ENCODE results near the gene MAP1LC3B2. TPM values are rescaled to one million over a fixed set of nuclear protein-coding genes. Genes with fewer than 3 reads are reported as not detected.
"Not testable (repeated sequence)": the region's sequence is repeated elsewhere in the genome, so short reads cannot be mapped to it uniquely, and the experiment has no call there.

Gene MAP1LC3B2
- total and polyA plus RNA-seq, 5 donors: 1.9 to 2.9 (median 2.3) TPM

DNA sequence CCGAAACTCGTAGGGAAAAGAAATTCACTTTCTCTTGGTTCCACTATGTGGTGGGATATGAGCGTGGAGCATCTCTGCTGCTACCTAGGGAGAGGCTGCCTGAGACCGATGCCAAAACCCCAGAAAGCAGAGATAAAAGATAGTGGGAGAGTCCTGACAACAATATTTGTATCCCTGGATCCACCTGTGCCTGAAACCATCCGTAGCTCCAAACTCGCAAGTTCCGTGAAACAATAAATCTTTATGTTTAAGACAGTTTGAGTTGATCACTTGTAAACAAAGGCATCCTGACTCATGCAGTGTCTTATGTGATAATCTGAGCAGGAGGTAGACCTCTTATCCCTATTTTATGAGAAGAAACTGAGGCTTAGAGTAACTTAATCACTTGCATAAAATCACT lies 2.9 kb downstream of the MAP1LC3B2 start:
- Histone ChIP-seq H3K9me3 (ENCODE audit: control insufficient read depth, low read length) (no peaks in the 10 kb centered on the region), H3K4me3 (ENCODE audit: low read length) (no peak overlapping the region), H3K27me3 (ENCODE audit: control insufficient read depth, insufficient read depth) (no peaks in the 10 kb centered on the region), H3K27ac (ENCODE audit: low read length) (no peak overlapping the region), H3K4me1 (ENCODE audit: control insufficient read depth, insufficient read depth, low read length) (no peaks in the 10 kb centered on the region)
- ATAC-seq: no peak
- intact Hi-C loops (cut with DNase I): no loop called here
- no peak for DNase-seq
- 96% methylated on average over 7 of the region's 7 CpGs for WGBS

DNA sequence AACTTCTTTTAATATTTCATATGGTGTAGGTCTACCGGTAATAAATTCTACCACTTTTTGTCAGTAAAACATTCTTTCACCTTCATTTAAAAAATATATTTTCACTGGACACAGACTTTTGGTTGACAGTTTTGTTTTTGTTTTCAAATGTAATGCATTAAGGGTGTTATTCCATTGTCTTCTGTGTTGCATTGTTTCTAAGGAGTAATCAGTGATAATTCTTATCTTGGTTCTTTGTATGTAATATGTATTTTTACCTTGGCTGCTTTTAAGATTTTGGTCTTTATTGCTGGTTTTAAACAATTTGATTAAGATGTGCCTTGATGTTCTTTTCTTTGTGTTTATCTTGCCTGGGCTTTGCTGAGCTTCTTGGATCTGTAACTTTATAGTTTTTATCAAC lies 4.1 kb downstream of the MAP1LC3B2 start:
- Histone ChIP-seq H3K27ac (ENCODE audit: low read length) (no peak overlapping the region), H3K9me3 (ENCODE audit: control insufficient read depth, low read length) (no peaks in the 10 kb centered on the region), H3K4me1 (ENCODE audit: control insufficient read depth, insufficient read depth, low read length) (no peaks in the 10 kb centered on the region), H3K4me3 (ENCODE audit: low read length) (no peak overlapping the region), H3K27me3 (ENCODE audit: control insufficient read depth, insufficient read depth) (no peaks in the 10 kb centered on the region)
- intact Hi-C loops (cut with DNase I): no loop called here
- ATAC-seq (no peak), DNase-seq (no peak)
- 97% methylated on average over 1 of the region's 1 CpG for WGBS

DNA sequence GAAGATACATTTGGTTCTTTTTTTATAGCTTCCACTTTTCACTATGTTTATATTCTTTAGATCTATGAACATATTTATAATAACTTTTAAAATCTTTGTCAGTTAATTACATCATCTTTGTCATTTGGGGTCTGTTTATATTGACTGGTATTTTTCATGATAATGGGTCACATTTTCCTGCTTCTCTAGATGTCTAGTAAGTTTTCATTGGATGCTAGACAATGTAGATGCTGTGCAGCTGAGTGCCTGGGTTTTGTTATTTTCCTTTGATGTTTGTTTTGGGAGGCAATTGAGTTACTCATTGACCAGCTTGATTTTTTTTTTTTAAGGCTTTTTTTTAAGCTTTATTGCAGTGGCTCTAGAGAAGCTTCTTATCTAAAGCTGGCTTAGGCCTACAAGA lies 4.9 kb downstream of the MAP1LC3B2 start:
- ATAC-seq (no peak), DNase-seq (no peak)
- H3K4me1 ChIP-seq (ENCODE audit: control insufficient read depth, insufficient read depth, low read length): no peaks in the 10 kb centered on the region
- intact Hi-C loops (cut with DNase I): no loop called here
- no peaks in the 10 kb centered on the region for H3K27me3 ChIP-seq (ENCODE audit: control insufficient read depth, insufficient read depth)
- no peaks in the 10 kb centered on the region for H3K9me3 ChIP-seq (ENCODE audit: control insufficient read depth, low read length)
- H3K27ac ChIP-seq (ENCODE audit: low read length): no peak overlapping the region
- H3K4me3 ChIP-seq (ENCODE audit: low read length): no peak overlapping the region

DNA sequence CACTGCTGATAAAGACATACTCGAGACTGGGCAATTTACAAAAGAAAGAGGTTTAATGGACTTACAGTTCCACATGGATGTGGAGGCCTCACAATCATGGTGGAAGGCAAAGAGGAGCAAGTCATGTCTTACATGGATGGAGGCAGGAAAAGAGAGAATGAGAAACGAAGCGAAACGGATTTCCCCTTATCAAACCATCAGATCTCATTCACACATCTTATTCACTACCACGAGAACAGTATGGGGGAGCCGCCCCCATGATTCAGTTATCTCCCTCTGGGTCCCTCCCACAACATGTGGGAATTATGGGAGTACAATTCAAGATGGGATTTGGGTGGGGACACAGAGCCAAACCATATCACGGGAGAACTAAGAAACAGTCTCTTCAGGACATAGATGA lies 6.0 kb downstream of the MAP1LC3B2 start:
- H3K9me3 ChIP-seq (ENCODE audit: control insufficient read depth, low read length); ATAC-seq; H3K4me1 ChIP-seq (ENCODE audit: control insufficient read depth, insufficient read depth, low read length); H3K27me3 ChIP-seq (ENCODE audit: control insufficient read depth, insufficient read depth); intact Hi-C loops (cut with DNase I); H3K27ac ChIP-seq (ENCODE audit: low read length); DNase-seq; H3K4me3 ChIP-seq (ENCODE audit: low read length): not testable (repeated sequence)
- 89% methylated on average over 7 of the region's 7 CpGs for WGBS

DNA sequence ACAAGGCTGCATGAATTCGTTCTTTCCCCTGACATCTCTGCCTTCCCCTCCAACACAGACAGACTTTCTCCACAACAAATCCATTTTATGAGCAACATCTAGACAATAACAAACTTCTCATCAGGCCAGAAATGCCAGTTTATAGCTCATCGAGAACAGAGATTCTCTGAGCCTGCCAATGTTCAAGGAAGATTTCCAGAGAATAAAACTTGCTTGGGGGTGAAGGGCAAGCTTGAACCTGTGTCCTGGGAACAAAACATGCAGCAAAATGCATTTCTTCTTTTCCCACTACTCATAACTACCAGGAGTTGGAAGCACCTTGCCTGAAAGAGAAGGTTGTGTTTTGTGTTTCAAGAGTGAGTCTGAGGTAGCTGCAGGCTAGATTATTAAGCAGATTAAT lies 6.8 kb downstream of the MAP1LC3B2 start:
- no peaks in the 10 kb centered on the region for H3K9me3 ChIP-seq (ENCODE audit: control insufficient read depth, low read length)
- 86% methylated on average over 2 of the region's 2 CpGs for WGBS
- no peaks in the 10 kb centered on the region for H3K27me3 ChIP-seq (ENCODE audit: control insufficient read depth, insufficient read depth)
- DNase-seq (no peak), ATAC-seq (no peak)
- no peak overlapping the region for H3K27ac ChIP-seq (ENCODE audit: low read length)
- no peaks in the 10 kb centered on the region for H3K4me1 ChIP-seq (ENCODE audit: control insufficient read depth, insufficient read depth, low read length)
- H3K4me3 ChIP-seq (ENCODE audit: low read length): no peak overlapping the region
- intact Hi-C loops (cut with DNase I): no loop called here

DNA sequence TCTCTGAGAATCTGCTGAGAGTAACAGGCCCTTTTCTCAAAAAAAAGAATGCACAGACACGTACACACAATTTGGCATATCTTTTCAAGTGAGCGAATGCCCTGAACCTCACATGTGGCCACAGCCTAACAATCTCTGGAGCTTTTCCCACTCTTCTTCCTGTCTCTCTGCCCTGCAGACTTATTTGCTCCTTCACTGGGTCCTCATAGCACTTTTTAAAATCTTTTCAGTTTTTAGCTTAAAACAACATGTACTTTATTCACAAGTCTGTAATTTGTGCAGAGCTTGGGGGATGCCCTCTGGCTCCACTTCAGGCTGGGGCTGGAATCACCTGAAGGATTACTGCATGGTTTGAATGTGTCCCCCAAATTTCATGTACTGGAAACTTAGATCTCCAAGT lies 9.0 kb downstream of the MAP1LC3B2 start:
- H3K27me3 ChIP-seq (ENCODE audit: control insufficient read depth, insufficient read depth): no peaks in the 10 kb centered on the region
- intact Hi-C loops (cut with DNase I): no loop called here
- H3K4me3 ChIP-seq (ENCODE audit: low read length): no peak overlapping the region
- no peak overlapping the region for H3K27ac ChIP-seq (ENCODE audit: low read length)
- WGBS: 70% methylated on average over 2 of the region's 2 CpGs
- no peaks in the 10 kb centered on the region for H3K4me1 ChIP-seq (ENCODE audit: control insufficient read depth, insufficient read depth, low read length)
- DNase-seq: no peak
- no peaks in the 10 kb centered on the region for H3K9me3 ChIP-seq (ENCODE audit: control insufficient read depth, low read length)
- no peak for ATAC-seq

DNA sequence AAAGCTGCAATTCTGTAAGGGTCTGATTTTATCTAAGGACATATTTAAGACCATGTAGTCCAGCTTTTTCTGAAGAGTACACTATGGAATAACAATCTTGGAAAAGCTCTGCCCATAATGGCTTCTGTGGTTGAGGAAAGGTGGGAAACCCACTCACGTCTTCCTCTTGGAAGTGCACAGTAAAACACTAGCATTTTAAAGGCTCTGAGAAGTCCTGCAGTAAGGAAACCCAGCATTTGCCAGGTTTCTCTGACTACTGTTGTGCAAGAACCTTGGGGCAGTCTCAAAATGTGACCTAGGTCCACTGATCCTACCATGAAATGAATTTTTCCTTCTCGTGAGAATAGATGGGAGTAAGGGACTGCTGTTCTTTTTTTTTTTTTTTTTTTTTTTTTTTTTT lies 11.9 kb downstream of the MAP1LC3B2 start:
- no peak overlapping the region for H3K27ac ChIP-seq (ENCODE audit: low read length)
- ATAC-seq: no peak
- H3K4me3 ChIP-seq (ENCODE audit: low read length): no peak overlapping the region
- no peaks in the 10 kb centered on the region for H3K27me3 ChIP-seq (ENCODE audit: control insufficient read depth, insufficient read depth)
- intact Hi-C loops (cut with DNase I): no loop called here
- no peaks in the 10 kb centered on the region for H3K4me1 ChIP-seq (ENCODE audit: control insufficient read depth, insufficient read depth, low read length)
- no peaks in the 10 kb centered on the region for H3K9me3 ChIP-seq (ENCODE audit: control insufficient read depth, low read length)
- WGBS: 85% methylated on average over 2 of the region's 2 CpGs
- no peak for DNase-seq

DNA sequence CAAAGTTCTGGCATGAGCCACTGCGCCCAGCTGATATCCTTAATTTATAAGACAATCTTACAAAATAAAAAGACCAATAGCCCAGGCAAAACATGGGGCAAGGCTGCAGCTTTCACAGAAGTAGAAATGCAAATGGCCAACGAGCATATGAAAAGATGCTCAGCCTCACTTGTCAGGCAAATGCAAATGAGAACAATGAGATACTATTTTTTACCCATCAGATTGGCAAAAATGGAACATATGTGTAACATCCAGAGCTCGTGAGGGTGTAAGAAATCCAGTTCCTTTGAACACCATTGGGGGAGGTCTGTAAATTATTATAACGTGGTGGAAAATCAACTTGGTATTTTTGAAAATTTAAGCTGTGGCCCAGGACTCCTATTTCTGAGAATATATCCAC lies 14.6 kb downstream of the MAP1LC3B2 start:
- no peak overlapping the region for H3K4me3 ChIP-seq (ENCODE audit: low read length)
- no peak for DNase-seq
- 93% methylated on average over 4 of the region's 4 CpGs for WGBS
- H3K9me3 ChIP-seq (ENCODE audit: control insufficient read depth, low read length): no peaks in the 10 kb centered on the region
- H3K27ac ChIP-seq (ENCODE audit: low read length): no peak overlapping the region
- intact Hi-C loops (cut with DNase I): no loop called here
- H3K4me1 ChIP-seq (ENCODE audit: control insufficient read depth, insufficient read depth, low read length): no peaks in the 10 kb centered on the region
- ATAC-seq: no peak
- H3K27me3 ChIP-seq (ENCODE audit: control insufficient read depth, insufficient read depth): no peaks in the 10 kb centered on the region

DNA sequence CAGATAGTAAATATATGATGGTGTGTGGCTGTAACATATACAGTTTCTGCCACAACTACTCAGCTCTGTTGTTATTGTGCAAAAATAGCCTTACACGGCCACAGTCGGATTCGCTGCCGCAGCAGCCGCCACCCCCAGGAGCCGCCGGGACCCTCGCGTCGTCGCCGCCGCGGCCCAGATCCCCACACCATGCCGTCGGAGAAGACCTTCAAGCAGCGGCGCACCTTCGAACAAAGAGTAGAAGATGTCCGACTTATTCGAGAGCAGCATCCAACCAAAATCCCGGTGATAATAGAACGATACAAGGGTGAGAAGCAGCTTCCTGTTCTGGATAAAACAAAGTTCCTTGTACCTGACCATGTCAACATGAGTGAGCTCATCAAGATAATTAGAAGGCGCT lies 16.6 kb downstream of the MAP1LC3B2 start:
- H3K4me1 ChIP-seq (ENCODE audit: control insufficient read depth, insufficient read depth, low read length); H3K4me3 ChIP-seq (ENCODE audit: low read length); ATAC-seq; intact Hi-C loops (cut with DNase I); H3K9me3 ChIP-seq (ENCODE audit: control insufficient read depth, low read length); H3K27ac ChIP-seq (ENCODE audit: low read length); H3K27me3 ChIP-seq (ENCODE audit: control insufficient read depth, insufficient read depth); DNase-seq: not testable (repeated sequence)
- WGBS: 90% methylated on average over 24 of the region's 24 CpGs

DNA sequence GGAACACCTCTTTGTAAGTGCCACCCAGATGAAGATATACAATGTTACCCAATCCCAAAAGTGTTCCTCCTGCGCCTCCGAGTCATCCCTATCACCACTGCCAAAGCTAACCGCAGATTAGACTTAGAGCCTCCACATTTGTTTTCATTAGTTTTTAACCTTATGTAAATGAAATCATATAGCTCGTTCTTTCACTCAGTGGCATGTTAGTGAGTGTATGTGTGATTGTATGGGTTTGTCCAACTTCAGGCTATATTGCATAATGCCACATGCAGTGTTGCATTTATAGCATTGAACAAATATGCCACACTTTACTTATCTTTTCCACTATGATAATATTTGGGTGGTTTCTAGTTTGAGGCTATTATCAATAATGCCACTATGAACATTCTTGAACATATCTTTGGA lies 18.0 kb downstream of the MAP1LC3B2 start:
- no peak for ATAC-seq
- 96% methylated on average over 4 of the region's 4 CpGs for WGBS
- Histone ChIP-seq H3K27ac (ENCODE audit: low read length) (no peak overlapping the region), H3K4me3 (ENCODE audit: low read length) (no peak overlapping the region), H3K9me3 (ENCODE audit: control insufficient read depth, low read length) (no peaks in the 10 kb centered on the region), H3K4me1 (ENCODE audit: control insufficient read depth, insufficient read depth, low read length) (no peaks in the 10 kb centered on the region), H3K27me3 (ENCODE audit: control insufficient read depth, insufficient read depth) (no peaks in the 10 kb centered on the region)
- DNase-seq: no peak
- intact Hi-C loops (cut with DNase I): no loop called here

DNA sequence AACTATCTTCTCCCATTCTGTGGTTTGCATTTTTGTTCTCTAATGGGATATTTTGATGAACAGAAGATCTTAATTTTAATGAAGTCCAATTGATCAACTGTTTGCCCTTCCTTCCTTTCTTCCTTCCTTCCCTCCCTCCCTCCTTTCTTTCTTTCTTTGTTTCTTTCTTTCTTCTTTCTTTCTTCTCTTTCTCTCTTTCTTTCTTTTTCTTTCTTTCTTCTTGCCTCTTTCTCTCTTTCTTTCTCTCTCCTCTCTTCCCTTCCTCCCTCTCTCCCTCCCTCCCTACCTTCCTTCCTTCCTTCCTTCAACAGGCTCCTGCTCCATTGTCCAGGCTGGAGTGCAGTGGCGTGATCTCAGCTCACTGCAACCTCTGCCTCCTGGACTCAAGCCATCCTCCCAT lies 18.9 kb downstream of the MAP1LC3B2 start:
- no peak overlapping the region for H3K27ac ChIP-seq (ENCODE audit: low read length)
- DNase-seq (no peak), ATAC-seq (no peak)
- H3K4me1 ChIP-seq (ENCODE audit: control insufficient read depth, insufficient read depth, low read length): no peaks in the 10 kb centered on the region
- H3K4me3 ChIP-seq (ENCODE audit: low read length): no peak overlapping the region
- intact Hi-C loops (cut with DNase I): no loop called here
- WGBS: 76% methylated on average over 1 of the region's 1 CpG
- no peaks in the 10 kb centered on the region for H3K27me3 ChIP-seq (ENCODE audit: control insufficient read depth, insufficient read depth)
- H3K9me3 ChIP-seq (ENCODE audit: control insufficient read depth, low read length): no peaks in the 10 kb centered on the region

DNA sequence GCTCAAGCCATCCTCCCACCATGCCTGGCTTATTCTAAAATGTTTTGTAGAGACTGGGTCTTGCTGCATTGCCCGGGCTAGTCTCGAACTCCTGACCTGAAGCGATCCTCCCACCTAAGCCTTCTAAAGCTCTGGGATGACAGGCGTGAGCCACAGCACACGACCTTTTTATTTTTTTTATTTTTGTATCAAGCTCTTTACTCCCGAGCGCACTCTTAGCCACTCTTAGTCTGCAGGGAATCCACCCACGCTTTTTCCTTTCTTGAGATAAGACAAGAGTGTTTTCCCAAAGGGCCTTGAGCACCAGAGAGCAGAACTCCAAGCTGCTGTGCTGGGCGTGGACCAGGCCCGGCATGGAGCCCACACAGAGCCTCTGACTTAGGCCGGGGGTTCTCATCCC lies 23.4 kb downstream of the MAP1LC3B2 start:
- DNase-seq (peak; percentile 65 to 83 (median 81)), ATAC-seq (peak; percentile 94 to 97)
- WGBS: 37% methylated on average over 11 of the region's 11 CpGs
- H3K27ac ChIP-seq (ENCODE audit: low read length): no peak overlapping the region
- H3K9me3 ChIP-seq (ENCODE audit: control insufficient read depth, low read length): no peaks in the 10 kb centered on the region
- no peaks in the 10 kb centered on the region for H3K27me3 ChIP-seq (ENCODE audit: control insufficient read depth, insufficient read depth)
- no peak overlapping the region for H3K4me3 ChIP-seq (ENCODE audit: low read length)
- intact Hi-C loops (cut with DNase I): loop anchor here in 1 of 4 donors (10.0 kb wide), 1 partner anchor 298 kb away; no protein-coding TSS in a partner anchor
- H3K4me1 ChIP-seq (ENCODE audit: control insufficient read depth, insufficient read depth, low read length): no peaks in the 10 kb centered on the region
